Mucosa of descending colon (tissue), 3 donors: Measurements from ENCODE around the gene GRM1. TPM values are rescaled to one million over a fixed set of nuclear protein-coding genes. Genes with fewer than 3 reads are reported as not detected.

Experiments
- ATAC-seq: fragments of 200-7000 bp; cut with Tn5 transposase; one replicate; pipeline ENCODE4 v1.9.1; 2020; ENCODE audit warnings: mild to moderate bottlenecking, moderate library complexity
- DNase-seq, 3 donors: peaks; one replicate each; pipeline ENCODE4 v3.0.0-alpha.2; 2020
- H3K36me3 ChIP-seq: fragments of 200-600 bp; one replicate; pipeline ENCODE4 v1.8.0; 2021; ENCODE audit warnings: low read depth, mild to moderate bottlenecking
- H3K4me1 ChIP-seq: fragments of 200-600 bp; one replicate; pipeline ENCODE4 v1.8.0; 2021; ENCODE audit warnings: low read depth, mild to moderate bottlenecking
- H3K4me3 ChIP-seq: fragments of 200-600 bp; one replicate; pipeline ENCODE4 v1.8.0; 2021; ENCODE audit warnings: mild to moderate bottlenecking
- H3K9me3 ChIP-seq: fragments of 200-600 bp; one replicate; pipeline ENCODE4 v1.8.0; 2021; ENCODE audit warnings: mild to moderate bottlenecking
- CTCF ChIP-seq: fragments of 200-600 bp; IDR thresholded peaks from one replicate; pipeline ENCODE4 v1.8.0; 2022; ENCODE audit warnings: antibody characterized with exemption, mild to moderate bottlenecking
- intact Hi-C, 2 donors: fragments of 100-400 bp; cut with DNase I in 1 of 2; cut with micrococcal nuclease in 1 of 2; formaldehyde crosslinking; loops; one replicate each; pipeline versions ENCODE4 v1.11.0 to v1.11.1; 2022; cut with DNase I, micrococcal nuclease
- total RNA-seq, 3 donors: library from RNA; stranded (reverse); fragmentation: NEBNext Ultra II Directional in 2 of 3; extraction: Animal tissue kit (Norgen Biotek cat#: 25700) in 2 of 3; gene quantifications; one replicate each; pipeline versions ENCODE4 v1.2.1 to v1.2.4, GENCODE V29; 2021 to 2023
- donor health status: DM: no; HTN: no; CAD: no; lungs with moderate emphysema.
- donor health status: DM: no; HTN: no; CAD: no.
- donor health status: DM: no; HTN: yes; CAD: no.

Gene GRM1
- total RNA-seq, 3 donors from 2014 or later, result 0.13 TPM; not detected in 2

- intact Hi-C loops, result no loop called here
- Histone ChIP-seq H3K9me3 (no peaks in the 10 kb centered on the region), H3K36me3 (no peaks in the 10 kb centered on the region)
Measured at GRCh38 chr6:146316175-146316495, 287.3 kb downstream of the GRM1 start.

GRCh38 chr6:146331013-146331412 lies 302.2 kb downstream of the GRM1 start:
- no peak overlapping the region for H3K4me3 ChIP-seq
- intact Hi-C loops, result no loop called here
- H3K9me3 ChIP-seq, result no peaks in the 10 kb centered on the region
- DNase-seq, result no peak
- no peaks in the 10 kb centered on the region for H3K36me3 ChIP-seq
- no peak for TF ChIP-seq CTCF
- ATAC-seq, result no peak
- no peaks in the 10 kb centered on the region for H3K4me1 ChIP-seq

More at GRCh38 chr6:146316175-146316495, 287.3 kb downstream of the GRM1 start:
- no peak for TF ChIP-seq CTCF
- ATAC-seq, result no peak
- Histone ChIP-seq H3K4me3 (no peak overlapping the region), H3K4me1 (no peaks in the 10 kb centered on the region)
- DNase-seq, result no peak

GRCh38 chr6:146335336-146335735 lies 306.5 kb downstream of the GRM1 start:
- intact Hi-C loops, result no loop called here
- no peak for ATAC-seq

GRCh38 chr6:146336191-146336590 lies 307.3 kb downstream of the GRM1 start:
- no peak for DNase-seq
- intact Hi-C loops, result no loop called here
- Histone ChIP-seq H3K36me3 (no peaks in the 10 kb centered on the region), H3K4me3 (no peak overlapping the region), H3K9me3 (no peaks in the 10 kb centered on the region), H3K4me1 (no peaks in the 10 kb centered on the region)
- ATAC-seq, result no peak
- no peak for TF ChIP-seq CTCF

More at GRCh38 chr6:146335336-146335735, 306.5 kb downstream of the GRM1 start:
- no peaks in the 10 kb centered on the region for H3K9me3 ChIP-seq
- no peak for TF ChIP-seq CTCF
- no peaks in the 10 kb centered on the region for H3K4me1 ChIP-seq
- DNase-seq, result no peak
- no peaks in the 10 kb centered on the region for H3K36me3 ChIP-seq
- no peak overlapping the region for H3K4me3 ChIP-seq

GRCh38 chr6:146337376-146337775 lies 308.5 kb downstream of the GRM1 start:
- no peak for TF ChIP-seq CTCF
- intact Hi-C loops, result no loop called here
- Histone ChIP-seq H3K9me3 (no peaks in the 10 kb centered on the region), H3K4me3 (no peak overlapping the region), H3K36me3 (no peaks in the 10 kb centered on the region), H3K4me1 (no peaks in the 10 kb centered on the region)
- no peak for ATAC-seq
- no peak for DNase-seq

- Histone ChIP-seq H3K4me3 (no peak overlapping the region), H3K9me3 (no peaks in the 10 kb centered on the region), H3K36me3 (no peaks in the 10 kb centered on the region), H3K4me1 (no peaks in the 10 kb centered on the region)
- DNase-seq (no peak), ATAC-seq (peak; percentile 17)
- intact Hi-C loops, result no loop called here
- TF ChIP-seq CTCF, result no peak
Measured at GRCh38 chr6:146339716-146340115, 310.9 kb downstream of the GRM1 start.
